ENCODE measurements around the gene THAP7.

The THAP7 gene

DNA sequence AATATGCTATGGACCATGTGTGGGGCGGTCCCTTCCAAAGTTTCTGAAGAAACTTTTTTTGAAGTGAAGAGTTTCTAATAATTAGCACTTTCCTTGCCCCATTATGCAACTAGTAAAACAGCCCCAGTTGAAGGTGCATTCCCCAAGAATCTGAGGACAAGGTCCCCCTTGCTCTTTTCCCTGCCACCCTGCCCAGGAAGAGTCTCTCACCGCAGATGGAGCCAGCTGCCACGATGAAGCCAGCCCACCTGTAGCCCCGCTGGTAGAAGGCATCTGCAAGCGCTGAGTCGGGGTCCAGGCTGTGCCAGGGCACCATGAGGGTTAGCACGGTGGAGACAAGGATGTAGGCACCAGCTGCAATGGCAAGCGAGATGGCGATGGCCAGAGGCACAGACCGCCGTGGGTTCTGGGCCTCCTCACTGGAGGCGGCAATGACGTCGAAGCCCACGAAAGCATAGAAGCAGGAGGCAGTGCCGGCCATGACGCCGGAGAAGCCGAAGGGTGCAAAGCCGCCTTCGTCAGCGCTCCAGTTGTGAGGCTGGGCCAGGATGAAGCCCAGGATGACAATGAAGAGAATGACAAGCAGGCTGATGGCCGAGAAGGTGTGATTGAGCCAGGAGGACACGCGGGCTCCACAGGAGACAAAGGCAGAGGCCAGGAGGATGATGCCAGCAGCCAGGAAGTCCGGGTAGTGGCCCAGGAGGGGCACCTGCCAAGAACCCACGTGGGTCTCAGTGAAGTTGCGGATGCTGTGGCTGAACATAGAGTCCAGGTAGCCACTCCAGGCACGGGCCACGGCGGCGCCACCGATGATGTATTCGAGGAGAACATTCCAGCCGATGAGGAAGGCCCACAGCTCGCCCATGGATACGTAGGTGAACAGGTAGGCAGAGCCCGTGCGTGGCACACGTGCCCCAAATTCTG is 29.0 kb upstream of the THAP7 start:
- no peak for DNase-seq

DNA sequence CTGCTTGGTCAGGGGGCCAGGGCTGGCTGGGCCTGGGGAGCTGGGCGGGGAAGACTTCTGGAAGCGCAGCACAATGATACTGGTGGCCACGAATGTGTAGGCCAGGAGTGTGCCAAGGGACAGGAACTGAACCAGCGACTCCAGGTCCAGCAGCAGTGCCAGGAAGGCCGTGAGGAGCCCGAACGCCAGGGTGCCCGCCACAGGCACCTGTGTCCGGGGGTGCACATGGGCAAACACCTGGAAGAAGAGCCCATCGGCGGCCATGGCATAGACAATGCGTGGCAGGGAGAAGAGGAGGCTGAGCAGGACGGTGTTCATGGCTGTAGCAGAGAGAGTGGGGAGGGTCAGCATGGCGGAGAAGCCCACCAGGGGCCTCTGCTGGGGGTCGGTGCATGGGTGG is 28.1 kb upstream of the THAP7 start:
- no peak for DNase-seq

GRCh38 chr22:21029486-21030025 is 27.6 kb upstream of the THAP7 start:
- DNase-seq: no peak

- DNase-seq: no peak
These were observed 26.6 kb upstream of the THAP7 start for GRCh38 chr22:21028277-21029251.

- DNase-seq: no peak
These were observed 25.1 kb upstream of the THAP7 start for GRCh38 chr22:21026783-21027692.

DNA sequence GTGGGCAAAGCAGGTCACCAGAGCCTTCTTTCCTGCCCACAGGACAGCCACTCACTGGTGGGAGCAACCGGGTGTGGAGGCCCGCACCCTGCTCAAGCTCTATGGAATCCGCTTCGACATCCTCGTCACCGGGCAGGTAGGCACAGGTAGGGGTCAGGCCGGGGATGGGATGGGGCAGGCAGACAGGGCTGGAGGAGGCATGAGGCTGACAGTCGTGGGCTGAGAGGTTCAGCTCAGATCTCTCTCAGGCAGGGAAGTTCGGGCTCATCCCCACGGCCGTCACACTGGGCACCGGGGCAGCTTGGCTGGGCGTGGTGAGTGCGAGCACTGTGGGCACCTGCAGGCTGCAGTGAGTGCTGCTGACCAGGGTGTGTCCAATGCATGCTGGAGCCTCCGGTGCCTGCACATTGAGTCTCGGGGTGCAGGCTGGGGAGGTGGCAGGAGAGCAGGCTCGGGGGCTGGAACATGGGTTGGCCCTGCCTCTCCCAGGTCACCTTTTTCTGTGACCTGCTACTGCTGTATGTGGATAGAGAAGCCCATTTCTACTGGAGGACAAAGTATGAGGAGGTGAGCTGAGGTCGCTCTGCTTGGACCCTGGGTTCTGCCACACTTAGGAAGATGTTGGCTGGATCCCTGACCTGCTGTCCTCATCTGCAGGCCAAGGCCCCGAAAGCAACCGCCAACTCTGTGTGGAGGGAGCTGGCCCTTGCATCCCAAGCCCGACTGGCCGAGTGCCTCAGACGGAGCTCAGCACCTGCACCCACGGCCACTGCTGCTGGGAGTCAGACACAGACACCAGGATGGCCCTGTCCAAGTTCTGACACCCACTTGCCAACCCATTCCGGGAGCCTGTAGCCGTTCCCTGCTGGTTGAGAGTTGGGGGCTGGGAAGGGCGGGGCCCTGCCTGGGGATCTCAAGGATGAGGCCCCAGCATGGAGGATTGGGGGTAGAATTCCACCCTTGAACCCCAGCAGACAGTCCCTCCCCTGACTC is 24.1 kb upstream of the THAP7 start:
- DNase-seq: no peak

- no peak for DNase-seq
These were observed 23.3 kb upstream of the THAP7 start for GRCh38 chr22:21025266-21025665.

- DNase-seq: no peak
These were observed 21.2 kb upstream of the THAP7 start for GRCh38 chr22:21022955-21023614.

- no peak for DNase-seq
These were observed 20.6 kb upstream of the THAP7 start for GRCh38 chr22:21022507-21022906.

DNA sequence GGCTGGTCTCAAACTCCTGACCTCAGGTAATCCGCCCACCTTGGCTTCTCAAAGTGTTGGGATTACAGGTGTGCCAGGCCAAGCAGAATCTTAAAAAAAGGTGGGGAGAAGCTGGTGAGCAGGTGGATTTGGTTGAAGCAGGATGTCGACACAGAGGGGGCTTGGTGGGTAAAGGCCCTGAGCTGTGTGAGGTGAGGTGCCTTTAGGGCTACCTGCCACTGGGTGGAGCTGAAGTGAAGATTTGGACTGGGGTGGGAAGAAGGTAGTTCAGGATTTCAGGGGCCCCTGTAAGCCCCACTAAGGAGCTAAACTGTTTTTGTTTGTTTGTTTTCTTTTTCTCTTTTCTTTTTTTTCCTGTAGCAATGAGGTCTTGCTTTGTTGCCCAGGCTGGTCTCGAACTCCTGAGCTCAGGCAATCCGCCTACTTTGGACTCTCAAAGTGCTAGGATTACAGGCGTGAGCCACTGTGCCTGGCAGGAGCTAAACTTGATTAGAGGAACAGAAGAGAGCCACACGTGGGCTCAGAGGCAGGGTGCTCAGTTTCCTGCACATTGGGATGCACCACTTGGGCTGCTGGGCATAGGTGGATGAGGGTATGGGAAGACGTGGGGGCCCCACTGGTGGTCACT is 19.0 kb upstream of the THAP7 start:
- DNase-seq: no peak

- peak; percentile 47 for DNase-seq
These were observed 16.4 kb upstream of the THAP7 start for GRCh38 chr22:21018314-21018713.

GRCh38 chr22:21016644-21017420 is 14.9 kb upstream of the THAP7 start:
- no peak for DNase-seq

DNA sequence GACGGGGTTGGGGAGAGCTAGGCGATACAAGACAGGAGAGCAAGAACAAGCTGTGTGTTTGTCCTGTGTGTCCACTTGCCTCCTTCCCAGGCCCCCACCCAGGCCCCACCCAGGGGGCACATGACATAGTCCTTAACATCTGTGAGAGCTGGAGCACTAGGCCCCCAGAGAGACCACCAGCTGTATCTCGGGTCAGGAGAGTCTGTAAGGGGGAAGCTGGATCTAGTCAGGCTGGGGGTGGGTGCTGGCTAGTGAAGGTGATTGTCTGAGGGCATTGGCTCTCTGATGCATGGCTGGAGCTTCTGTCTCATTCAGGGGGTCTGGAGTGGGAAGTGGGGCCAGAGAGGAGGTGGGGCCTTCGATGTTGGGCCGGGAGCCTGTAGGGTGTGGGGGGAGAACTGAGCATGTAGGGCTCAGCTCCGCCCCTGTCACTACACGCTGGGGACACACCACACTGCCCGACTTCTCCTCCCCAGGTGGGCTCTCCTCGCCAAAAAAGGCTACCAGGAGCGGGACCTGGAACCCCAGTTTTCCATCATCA is 13.6 kb upstream of the THAP7 start:
- DNase-seq: no peak

- DNase-seq: no peak
These were observed 13.0 kb upstream of the THAP7 start, which contains the start of gene P2RX6 for GRCh38 chr22:21014726-21015465. Gene P2RX6 (plus strand): TSS chr22:21015165. CDS start chr22:21015175, 10 bp downstream.

GRCh38 chr22:21014202-21014725 is 12.3 kb upstream of the THAP7 start:
- DNase-seq: peak; percentile 92

DNA sequence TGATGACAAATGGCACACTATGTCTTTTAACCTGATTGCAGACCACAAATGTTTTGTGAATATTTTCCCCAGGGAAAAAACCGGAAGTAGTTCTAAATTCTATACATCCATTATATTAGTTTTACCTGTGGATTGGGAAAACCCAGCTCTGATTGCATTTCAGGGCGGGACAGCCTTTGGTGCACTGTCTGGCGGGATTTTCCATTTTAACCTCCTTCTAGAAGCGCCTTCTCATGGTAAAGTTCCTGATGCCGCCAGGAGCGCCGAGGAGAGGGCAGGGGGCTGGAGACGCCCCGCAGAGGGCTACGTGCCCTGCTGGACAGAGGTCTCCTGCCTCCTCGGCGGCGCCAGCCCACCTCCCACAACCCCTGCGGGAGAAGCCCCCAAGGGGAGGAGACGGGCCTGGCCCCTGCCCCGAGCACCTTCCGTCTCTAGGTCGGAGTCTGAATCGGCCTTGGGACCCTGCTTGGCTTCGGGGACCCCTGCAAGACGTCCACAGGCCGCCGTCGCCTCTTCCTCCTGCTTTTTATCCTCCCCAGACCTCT is 11.8 kb upstream of the THAP7 start:
- no peak for DNase-seq
